ENCODE measurements around the gene PFDN5.

Gene PFDN5

DNA sequence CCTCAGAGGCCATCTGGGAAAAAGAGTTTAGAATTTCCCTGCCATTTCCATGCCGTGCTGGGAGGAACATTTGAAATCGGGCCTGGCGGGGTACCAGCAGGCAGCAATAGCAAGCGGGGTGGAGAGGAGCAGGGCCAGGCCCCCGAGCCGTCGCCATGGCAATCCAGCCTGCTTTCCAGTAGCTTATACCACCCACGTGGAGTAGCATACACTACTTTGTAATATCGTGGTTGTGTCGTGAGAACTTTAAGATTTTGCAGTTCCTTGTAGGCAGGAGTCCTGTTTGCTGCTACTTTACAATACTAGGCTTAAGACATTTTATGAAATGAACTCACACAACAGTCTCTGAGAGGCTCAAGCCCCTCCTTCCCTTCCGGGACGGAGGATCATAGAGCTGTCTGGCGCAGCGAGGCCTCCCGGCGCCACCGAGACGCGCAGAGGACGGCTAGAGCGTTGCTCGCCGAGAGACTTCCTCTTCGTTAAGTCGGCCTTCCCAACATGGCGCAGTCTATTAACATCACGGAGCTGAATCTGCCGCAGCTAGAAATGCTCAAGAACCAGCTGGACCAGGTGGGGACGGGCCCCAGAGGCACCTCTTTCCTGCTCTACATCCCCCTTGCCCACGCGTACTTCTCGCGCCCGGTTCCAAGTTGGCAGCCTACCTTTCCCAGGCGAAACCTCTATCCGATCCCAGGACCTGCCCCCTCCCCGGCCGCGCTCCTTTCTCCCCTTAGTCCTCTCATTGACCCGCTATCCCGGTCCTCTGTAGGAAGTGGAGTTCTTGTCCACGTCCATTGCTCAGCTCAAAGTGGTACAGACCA is at the start of gene PFDN5:
TSS of gene PFDN5 (plus strand) at position 473 of the 821 bp plus-strand sequence. CDS start at position 499, 26 bp downstream.
- peak; percentile 88 for DNase-seq (ENCODE audit: low spot score)

DNA sequence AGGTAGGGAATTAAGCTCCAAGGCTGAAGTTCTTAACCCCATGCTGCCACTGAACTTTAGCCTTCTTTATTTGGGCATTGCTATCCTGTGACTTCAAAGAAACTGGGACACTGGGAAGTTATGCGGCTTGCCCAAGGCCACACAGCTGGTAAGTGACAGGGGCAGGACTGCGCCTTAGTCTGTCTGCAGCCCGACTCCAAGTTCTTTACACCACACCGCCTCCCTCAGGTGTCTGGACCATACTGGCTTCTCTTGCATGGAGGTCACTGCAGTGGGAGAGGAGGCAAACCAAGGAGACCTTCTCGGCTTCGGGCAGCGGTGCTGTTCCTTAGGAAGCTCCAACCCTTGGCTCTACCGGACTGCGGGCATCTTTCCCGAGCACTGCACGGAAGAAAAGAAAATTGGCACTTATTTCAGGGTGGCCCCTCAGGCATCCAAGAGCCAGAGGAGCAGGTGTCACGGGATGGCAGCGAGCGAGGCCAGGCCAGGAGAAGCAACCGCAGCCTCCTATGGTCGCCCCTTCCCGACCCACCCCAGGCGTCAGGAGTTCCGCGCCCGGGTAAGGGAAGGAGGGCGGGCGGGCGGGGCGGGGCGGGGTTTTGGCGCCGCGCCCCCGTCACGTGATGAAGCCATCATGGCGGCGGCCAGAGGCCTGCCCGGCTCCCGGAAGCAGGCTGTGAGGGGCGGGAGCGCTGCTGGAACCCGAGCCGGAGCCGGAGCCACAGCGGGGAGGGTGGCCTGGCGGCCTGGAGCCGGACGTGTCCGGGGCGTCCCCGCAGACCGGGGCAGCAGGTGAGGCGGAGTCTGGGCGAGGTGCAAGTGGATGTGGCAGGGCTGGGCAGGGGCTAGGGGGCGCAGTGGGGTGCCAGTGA is 43.6 kb upstream of the PFDN5 start:
- DNase-seq (ENCODE audit: low spot score) = peak; percentile 60

DNA sequence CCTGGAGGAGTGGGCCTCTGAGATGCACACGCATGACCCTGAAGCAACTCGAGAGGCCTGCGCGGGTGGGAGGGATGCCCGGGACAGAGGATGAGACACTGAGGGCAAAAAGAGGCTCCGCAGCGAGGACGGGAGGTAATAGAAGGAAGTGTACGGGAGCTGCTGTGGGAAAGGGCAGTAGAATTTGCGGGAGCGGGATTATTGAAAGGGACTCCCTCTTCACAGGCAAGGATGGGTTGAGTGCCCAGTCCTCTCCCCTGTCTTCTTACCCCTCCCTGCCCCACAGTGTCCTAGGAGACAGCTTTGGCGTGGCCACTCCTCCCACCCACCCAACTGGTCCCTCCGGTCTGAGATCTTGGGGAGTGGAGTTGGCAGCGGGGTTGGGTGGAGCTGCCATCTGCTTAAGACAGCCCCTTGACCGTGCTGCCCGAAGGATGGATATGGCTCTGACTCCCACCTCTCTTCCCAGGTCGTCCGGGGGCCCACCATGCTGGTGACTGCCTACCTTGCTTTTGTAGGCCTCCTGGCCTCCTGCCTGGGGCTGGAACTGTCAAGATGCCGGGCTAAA is 42.9 kb upstream of the PFDN5 start:
- no peak for DNase-seq (ENCODE audit: low spot score)

DNA sequence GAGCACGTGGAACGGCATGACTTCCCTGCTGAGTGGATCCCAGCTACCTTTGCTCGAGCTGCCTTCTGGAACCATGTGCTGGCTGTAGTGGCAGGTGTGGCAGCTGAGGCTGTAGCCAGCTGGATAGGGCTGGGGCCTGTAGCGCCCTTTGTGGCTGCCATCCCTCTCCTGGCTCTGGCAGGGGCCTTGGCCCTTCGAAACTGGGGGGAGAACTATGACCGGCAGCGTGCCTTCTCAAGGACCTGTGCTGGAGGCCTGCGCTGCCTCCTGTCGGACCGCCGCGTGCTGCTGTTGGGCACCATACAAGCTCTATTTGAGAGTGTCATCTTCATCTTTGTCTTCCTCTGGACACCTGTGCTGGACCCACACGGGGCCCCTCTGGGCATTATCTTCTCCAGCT is 42.0 kb upstream of the PFDN5 start:
- no peak for DNase-seq (ENCODE audit: low spot score)

DNA sequence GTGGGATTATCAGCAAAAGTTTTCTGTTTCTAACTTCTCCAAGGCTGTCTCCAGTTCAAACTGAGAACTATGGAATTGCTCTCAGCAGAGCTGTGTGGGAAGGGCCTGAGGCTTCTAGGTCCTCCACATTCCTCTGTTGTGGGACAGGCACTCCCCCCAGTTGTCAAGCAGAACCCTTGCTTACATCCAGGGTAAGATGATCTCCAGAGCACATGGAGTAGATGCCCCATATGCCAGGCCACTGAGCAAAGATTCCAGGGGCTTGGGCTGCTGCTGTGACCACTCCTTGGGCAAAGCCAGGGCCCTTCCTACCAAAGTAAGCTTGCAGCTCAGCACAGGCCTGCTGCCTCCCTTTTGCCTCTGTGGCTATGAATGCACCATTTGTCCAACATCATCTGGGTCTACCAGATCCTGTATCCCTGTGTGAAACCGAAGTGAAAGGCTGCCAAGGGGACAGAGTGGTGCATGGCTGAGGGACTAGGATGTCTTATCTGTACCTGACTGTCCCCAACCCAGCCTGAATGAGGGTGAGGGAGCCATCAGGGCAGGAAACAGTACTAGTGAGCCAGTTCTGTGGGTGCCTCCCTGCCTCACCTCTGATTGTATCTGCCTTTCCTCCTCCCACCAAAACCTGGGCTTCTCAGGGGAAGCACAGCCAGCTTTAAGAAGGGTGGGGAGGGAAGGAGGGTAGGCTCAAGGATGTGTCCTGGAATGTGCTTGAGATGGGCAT is 40.4 kb upstream of the PFDN5 start:
- DNase-seq (ENCODE audit: low spot score) = no peak

DNA sequence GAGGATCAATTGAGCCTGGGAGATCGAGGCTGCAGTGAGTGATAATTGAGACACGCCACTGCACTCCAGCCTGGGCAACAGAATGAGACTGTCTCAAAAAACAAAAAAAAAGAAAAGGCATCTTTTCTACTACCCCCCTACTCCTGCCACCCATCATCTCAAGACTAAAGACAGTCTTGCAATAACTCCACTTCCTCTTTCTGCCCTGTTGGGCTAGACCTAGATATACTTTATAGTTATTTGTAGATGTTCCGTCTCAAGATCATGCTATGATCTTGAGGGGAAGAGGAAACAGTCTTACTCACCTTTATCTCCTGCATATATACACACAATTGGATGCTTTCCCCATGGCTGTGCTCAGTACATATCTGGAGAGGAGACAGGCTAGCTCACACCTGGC is 39.3 kb upstream of the PFDN5 start:
- DNase-seq (ENCODE audit: low spot score) = no peak

DNA sequence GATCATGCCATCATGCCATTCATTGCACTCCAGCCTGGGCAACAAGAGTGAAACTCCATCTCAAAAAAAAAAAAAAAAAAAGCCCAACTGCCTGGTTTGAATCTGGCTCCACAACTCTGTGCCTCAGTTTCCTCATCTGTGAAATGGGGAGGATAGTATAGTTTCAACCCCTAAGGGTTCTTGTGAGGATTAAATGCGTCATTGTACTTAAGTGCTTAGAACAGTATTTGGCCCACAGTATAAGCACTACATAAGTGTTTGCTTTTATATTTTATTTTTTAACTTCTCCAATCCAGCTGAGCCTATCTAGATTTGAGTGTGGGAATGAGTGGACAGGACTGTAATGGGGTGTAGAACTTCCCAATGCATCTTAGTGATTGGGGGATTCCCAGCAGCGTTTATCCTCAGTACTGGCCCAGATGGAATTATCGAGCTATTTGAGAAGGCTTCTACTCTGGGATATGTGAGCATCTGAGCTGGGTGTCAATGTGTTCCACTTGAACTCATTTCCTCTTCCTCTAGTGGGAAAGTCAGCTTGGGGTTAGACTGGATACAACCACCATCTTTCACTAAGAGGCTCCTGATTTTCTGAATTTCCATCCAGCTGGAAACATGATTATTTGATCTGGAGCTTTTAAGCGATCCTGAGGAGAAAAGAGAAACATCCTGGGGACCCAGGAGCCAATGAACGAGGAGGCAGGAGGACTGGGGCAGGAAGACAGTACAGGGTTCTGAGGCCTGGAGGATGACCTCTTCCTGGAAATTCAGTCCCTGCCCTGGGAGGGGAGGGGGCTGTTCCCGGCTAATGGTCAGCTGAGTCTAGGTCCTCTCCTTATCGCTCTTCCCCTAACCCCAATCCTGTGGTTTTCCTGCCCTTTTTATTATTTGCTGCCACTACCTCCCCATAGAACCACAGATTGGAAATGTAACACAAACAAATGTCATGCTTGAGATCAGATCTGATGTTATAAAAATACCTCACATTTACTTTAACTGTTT is 36.5 kb upstream of the PFDN5 start:
- DNase-seq (ENCODE audit: low spot score) = no peak

DNA sequence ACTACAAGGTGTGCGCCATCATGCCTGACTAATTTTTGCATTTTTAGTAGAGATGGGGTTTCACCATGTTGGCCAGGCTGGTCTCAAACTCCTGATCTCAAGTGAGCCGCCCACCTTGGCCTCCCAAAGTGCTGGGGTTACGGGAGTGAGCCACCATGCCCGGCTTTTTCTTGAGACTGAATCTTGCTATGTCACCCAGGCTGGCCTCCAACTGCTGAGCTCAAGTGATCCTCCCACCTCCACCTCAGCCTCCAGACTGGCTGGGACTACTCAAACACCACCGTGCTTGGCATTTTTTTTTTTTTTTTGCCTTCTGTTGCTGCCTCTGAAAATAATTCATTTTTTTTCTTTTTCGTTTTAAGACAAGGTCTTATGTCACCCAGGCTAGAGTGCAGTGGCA is 35.5 kb upstream of the PFDN5 start:
- no peak for DNase-seq (ENCODE audit: low spot score)

DNA sequence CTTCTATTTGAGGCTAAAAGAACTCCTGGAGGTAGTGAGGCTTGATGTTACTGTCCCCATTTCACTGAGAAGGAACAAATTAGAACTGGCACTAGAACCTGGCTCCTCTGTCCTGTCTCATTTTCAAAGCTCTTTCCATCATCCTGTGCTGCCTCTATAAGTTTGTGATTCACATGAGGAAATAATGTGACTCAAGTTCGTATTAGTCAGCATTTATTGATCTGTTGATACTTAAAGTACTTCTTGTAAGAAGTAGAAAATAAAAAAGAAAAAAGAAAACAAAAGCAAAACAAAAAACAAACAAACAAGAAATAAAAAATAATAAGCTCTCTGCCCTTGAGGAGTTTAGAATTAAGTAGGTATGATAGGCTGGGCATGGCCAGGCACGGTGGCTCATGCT is 29.6 kb upstream of the PFDN5 start:
- no peak for DNase-seq (ENCODE audit: low spot score)

DNA sequence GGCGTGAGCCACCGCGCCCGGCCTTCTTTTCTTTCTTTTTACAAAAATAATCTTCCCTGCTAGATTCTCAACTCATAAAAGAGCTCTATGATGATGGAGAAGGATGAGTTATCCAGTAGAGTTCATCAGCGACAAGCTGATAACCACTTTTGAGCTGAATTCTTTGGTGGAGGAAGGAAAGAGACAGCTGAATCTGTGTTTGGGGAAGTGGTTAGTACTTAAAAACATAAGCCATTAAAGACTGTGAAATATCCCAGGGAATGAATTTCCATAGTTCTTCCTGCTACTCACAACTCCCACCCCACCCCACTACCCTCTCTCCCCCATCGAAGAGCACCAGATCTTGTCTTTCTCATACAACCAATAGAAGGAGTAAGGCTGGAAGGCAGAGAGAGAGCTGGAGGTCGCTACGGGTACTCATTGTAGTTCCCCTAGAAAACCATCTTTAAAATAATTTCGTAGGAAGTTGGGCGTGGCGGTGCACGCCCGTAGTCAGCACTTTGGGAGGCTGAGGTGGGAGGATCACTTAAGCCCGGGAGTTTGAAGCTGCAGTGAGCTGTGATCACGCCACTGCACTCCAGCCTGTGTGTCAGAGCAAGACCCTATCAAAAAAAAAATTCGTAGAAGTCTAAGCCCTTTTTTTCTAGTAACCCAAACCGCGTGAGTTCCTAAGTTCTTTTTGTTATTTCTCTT is 27.9 kb upstream of the PFDN5 start:
- DNase-seq (ENCODE audit: low spot score) = no peak

DNA sequence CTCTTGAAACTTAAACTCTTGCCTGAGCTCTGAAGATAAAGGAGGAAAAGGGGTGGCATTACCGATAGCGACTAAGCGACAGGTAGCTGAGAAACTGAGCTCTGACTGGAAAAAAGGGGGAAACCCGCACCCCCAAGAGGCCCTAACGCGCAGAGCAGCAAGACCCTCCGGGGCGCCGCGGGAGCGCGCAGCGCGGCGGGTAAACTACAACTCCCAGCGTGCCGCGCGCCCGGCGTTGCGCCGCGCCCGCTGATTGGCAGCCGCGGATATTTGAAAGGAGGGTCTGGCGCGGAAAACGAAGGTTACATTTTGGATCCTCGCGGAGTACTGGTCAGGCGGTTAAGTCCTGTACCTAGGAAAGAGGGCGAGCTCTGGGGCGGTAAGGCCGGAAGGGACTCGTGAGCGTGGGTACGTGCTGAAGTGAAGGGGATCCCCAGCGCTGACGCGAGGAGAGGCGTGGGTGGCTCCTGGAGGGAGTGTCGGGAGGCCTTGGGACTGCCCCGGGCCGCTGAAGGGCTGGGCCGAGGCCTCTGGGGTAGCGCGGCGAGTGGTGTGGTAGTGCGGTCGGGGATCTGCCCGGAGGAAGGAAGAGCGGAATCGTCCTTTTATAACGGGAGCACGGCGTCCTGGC is 27.2 kb upstream of the PFDN5 start, which contains the start of gene ESPL1:
TSS of gene ESPL1 (plus strand) at position 301 of the 631 bp plus-strand sequence. CDS start 468 bp downstream, outside the sequence.
- peak; percentile 75 for DNase-seq (ENCODE audit: low spot score)

DNA sequence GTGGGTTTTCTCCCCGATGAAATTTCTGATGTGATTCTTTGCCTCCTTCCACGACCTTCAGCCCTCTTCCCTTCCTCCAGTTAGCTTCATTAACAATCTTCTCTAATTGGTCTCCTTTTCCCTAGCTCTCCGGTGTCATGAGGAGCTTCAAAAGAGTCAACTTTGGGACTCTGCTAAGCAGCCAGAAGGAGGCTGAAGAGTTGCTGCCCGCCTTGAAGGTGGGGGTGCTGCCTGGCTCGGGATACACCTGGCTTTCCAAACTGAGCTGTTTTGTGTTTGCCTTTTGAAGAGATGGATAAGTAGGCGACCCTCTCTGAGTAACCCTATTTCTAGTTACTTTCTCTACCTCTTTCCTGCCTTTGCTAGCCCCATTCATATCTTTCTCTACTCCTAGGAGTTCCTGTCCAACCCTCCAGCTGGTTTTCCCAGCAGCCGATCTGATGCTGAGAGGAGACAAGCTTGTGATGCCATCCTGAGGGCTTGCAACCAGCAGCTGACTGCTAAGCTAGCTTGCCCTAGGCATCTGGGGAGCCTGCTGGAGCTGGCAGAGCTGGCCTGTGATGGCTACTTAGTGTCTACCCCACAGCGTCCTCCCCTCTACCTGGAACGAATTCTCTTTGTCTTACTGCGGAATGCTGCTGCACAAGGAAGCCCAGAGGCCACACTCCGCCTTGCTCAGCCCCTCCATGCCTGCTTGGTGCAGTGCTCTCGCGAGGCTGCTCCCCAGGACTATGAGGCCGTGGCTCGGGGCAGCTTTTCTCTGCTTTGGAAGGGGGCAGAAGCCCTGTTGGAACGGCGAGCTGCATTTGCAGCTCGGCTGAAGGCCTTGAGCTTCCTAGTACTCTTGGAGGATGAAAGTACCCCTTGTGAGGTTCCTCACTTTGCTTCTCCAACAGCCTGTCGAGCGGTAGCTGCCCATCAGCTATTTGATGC is 26.4 kb upstream of the PFDN5 start:
- no peak for DNase-seq (ENCODE audit: low spot score)

DNA sequence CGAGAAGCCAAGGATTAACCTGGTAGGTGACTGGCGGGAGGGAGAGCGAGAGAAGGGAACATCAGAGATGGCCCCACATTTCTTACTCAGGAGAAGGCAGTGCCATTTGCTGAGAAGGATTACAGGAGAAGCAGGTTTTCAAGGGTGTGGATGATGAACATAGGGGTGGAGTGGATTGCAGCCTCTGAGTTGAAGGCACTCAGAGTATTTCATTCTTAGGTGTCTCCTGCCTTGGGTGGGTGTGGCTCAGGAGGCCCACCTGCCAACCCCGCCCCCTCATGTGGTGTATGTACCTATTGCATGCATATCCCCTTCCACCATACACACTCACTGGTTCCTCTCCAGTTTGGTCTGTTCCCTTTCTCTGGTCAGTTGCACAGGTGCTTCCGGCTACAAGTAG is 20.9 kb upstream of the PFDN5 start:
- no peak for DNase-seq (ENCODE audit: low spot score)

DNA sequence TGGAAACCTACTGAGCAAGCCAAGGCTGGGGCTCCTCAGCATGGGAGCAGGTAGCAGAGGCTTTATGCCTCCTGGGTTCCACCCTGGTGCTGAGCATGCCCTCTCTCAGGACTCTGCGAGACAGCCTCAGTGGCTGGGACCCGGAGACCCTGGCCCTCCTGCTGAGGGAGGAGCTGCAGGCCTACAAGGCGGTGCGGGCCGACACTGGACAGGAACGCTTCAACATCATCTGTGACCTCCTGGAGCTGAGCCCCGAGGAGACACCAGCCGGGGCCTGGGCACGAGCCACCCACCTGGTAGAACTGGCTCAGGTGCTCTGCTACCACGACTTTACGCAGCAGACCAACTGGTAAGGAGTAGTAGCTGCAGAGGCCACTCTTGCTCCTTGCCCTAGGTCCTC is 18.8 kb upstream of the PFDN5 start:
- DNase-seq (ENCODE audit: low spot score) = no peak

DNA sequence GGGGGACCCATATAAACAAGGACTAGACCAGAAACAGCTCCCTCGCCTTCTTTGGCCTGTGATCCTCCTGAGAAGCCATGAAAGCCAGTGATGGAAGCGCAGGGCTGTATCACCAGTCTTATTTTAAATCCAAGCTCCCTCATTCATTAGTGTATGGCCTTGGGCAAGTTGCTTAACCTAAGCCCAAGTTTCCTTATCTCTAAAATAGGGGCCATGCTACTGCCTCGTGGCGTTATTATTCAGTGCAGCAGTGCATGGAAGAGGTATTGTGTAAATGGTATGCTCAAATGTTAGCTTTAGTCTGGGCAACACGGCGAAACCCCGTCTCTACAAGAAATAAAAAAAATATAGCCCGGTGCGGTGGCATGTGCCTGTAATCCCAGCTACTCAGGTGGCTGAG is 17.4 kb upstream of the PFDN5 start:
- no peak for DNase-seq (ENCODE audit: low spot score)

DNA sequence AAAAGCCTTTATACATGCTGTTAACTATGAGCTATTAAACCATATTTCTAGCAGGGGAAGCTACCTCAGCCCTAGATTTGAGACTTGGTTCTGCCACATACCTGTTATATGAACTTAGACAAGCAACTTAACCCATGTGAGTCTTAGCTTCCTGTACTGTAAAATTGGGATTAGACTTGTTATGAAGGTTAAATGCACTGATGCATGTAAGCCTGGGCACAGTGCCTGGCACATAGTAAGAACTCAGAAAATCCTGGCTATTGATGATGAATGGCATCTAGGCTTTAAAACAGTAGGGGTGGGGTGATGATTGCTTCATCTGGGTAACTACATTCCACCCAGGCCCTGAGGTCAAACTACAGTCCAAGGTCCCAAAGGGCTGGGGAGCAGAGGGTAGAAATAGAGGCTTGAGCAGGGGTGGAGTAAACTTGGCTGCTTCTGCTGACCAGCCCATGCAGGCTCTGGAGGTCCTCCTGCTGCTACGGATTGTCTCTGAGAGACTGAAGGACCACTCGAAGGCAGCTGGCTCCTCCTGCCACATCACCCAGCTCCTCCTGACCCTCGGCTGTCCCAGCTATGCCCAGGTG is 16.0 kb upstream of the PFDN5 start:
- DNase-seq (ENCODE audit: low spot score) = no peak

DNA sequence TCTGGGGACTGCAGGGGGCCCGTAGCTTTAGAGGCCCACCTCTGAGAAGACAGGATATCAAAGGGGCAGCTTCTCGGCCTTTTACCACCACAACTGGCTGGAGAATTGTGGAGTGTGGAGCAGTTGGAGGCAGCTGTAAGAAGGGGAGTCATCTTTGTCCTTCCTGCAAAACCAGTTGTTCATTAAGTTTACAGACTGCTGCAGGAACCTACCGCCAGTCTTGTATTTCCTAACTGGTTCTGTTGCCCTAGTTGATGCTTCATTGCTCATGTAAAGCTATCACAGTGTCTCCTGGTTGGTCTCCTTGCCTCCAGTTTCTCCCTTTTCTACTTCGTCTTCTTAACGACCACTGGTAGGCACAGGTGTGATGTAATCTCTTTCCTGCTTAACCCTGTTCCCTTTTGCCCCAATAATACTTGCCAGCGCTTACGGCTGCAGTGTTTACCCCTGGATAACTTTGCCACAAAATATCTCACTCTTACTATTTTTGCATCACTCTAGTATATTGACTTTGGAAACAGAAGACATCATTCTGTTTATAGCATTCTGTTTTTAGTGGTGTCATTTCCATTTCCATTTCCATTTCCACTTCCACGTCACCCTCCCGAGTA is 15.3 kb upstream of the PFDN5 start:
- no peak for DNase-seq (ENCODE audit: low spot score)

DNA sequence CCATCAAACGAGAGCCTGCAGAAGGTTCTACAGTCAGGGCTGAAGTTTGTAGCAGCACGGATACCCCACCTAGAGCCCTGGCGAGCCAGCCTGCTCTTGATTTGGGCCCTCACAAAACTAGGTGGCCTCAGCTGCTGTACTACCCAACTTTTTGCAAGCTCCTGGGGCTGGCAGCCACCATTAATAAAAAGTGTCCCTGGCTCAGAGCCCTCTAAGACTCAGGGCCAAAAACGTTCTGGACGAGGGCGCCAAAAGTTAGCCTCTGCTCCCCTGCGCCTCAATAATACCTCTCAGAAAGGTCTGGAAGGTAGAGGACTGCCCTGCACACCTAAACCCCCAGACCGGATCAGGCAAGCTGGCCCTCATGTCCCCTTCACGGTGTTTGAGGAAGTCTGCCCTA is 8.9 kb upstream of the PFDN5 start:
- no peak for DNase-seq (ENCODE audit: low spot score)
